T-helper 9 cell (primary cell): ENCODE results near the gene IFT74.
"Not testable (repeated sequence)": the region's sequence is repeated elsewhere in the genome, so short reads cannot be mapped to it uniquely, and the experiment has no call there.

ENCODE experiments used
- DNase-seq: peaks from one replicate; pipeline ENCODE4 v3.0.0-alpha.2; 2020

IFT74 gene

DNA sequence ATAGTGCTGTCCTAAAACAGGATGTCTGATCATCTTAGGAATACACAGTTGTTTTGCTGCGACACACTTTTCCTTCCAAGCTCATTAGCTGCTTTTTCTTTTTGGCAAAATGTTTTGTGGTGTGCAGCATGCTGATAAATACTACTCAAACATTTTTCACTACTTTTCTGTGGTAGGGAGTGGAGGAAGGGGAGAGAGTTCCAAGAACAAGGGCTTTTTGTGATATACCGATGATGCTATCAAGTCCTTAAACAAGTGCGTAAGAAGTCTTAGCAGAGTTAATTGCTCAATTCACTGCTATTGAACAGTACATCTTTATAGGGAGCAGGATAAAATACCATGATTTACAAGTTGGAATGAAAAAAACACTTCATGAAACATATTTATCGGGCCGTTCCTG is 129.2 kb downstream of the IFT74 start:
- no peak for DNase-seq

DNA sequence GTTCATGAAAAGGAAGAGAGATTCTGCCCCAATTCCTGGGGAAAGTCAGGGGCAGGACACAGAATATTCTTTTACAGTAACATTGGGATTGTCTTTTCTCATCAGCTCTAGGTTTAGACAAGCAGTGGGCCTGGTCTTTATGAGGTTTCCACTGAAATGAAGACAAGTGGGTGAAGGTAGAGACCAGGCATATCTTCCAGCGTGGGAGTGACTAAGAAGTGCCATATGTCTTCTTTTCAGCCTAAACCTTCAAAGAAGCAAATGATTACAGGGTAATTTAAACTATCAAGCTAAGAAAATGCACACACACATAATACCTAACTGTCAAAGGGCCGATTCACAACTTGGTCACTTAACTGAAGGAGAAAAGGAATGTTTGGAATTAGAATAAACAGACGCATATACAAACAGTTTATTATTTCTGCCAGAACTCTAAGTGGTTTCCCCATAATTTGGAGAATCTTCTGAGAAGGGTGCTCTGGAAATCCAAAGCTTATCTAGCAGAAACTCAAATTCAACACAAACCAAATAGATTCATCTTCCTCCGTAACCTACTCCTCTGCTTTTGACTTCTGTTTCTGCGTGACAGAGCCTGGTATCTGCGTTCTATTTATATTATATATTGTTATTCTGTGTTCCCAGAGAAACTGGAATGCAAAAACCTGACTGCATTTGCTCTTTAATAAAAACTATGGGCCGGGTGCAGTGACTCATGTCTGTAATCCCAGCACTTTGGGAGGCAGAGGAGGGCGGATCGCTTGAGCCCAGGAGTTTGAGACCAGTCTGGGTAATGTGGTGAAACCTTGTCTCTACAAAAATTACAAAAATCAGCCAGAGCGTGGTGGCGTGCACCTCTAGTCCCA is 130.8 kb downstream of the IFT74 start:
- no peak for DNase-seq

DNA sequence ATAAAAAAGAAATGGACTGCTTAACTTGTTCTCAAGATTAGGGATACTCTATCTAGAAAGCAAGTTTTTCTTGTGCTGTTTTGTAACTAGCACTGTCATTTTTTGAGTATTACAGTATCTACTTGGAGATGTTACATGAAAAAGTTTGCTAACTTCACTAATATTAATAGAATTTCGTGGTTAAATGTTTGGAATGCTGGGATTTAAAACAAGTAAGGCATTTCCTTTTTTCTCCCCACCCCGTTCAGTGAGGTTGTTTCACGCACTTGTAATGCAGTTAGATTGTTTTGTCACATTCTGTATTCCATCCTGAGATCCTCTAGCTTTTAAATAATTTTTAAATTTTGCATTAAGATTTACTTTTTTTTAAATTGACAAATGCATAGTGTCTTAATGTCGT is 132.8 kb downstream of the IFT74 start:
- no peak for DNase-seq

DNA sequence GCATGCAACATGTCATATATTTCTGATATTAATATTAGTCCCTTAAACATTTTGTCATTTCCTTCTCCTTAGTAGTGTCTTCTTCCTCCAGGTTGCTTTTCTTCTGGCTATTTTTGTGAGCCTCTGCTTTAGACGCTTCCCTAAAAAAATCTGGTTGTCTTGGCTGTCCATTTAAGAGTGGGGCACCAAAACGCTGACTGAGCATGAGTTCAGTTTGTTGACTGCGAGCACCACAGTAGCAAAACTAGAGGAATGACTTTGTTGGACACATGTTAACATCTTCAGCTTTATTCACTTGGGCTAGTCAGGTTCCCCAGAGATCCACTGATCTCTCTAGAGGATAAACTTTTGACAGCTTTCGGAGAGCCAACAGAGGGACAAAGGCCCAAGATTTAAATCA is 133.5 kb downstream of the IFT74 start:
- DNase-seq: no peak

DNA sequence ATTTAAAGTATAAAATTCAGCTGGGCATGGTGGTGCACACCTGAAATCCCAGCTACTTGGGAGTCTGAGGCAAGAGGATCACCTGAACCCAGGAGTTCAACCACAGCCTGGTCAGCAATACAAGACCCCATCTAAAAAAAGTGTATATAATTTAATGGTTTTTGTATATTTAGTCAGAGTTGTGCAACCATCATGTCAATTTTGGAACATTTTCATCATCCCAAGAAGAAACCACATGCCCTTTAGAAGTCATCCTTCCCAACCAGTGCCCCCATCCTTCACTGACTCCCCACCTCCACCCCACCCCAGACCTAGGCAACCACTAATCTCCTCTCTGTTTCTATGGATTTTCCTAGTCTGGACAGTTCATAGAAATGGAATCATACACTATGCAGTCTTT is 134.0 kb downstream of the IFT74 start:
- no peak for DNase-seq

DNA sequence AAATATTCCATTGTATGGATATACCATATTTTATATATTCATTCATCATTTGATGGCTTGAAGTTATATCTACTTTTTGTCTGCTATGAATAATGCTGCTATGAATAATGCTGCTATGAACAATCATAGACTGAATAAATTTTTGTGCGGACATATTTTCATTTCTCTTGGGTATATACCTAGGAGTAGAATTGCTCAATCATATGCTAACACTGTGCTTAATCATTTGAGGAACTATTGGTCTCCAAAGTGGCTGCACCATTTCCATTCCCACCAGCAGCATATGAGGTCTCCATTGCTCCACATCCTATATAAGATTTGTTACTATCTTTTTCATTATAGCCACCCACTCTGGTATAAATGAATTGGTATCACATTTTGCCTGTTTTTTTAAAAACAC is 134.5 kb downstream of the IFT74 start:
- no peak for DNase-seq

DNA sequence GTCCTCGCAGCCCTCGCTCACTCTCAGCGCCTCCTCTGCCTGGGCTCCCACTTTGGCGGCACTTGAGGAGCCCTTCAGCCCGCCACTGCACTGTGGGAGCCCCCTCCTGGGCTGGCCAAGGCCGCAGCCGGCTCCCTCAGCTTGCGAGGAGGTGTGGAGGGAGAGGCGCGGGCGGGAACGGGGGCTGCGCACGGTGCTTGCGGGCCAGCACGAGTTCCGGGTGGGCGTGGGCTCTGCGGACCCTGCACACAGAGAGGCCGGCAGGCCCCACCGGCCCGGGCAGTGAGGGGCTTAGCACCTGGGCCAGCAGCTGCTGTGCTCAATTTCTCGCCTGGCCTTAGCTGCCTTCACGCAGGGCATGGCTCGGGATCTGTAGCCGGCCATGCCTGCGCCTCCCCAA is 136.3 kb downstream of the IFT74 start:
- DNase-seq: not testable (repeated sequence)

DNA sequence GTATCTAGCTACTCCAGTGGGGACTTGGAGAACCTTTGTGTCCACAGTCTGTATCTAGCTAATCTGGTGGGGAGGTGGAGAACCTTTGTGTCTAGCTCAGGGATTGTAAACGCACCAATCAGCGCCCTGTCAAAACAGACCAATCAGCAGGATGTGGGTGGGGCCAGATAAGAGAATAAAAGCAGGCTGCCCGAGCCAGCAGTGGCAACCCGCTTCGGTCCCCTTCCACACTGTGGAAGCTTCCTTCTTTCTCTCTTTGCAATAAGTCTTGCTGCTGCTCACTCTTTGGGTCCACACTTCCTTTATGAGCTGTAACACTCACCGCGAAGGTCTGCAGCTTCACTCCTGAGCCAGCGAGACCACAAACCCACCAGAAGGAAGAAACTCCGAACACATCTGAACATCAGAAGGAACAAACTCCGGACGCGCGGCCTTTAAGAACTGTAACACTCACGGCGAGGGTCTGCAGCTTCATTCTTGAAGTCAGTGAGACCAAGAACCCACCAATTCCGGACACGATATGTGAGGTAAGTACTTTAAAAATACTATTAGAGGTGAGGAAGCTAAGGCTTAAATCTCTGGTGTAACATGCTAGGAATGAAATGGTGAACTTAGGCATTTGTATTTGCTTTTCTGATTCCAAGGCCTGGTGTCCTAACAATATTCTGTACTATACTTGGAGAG is 137.3 kb downstream of the IFT74 start:
- DNase-seq: not testable (repeated sequence)

DNA sequence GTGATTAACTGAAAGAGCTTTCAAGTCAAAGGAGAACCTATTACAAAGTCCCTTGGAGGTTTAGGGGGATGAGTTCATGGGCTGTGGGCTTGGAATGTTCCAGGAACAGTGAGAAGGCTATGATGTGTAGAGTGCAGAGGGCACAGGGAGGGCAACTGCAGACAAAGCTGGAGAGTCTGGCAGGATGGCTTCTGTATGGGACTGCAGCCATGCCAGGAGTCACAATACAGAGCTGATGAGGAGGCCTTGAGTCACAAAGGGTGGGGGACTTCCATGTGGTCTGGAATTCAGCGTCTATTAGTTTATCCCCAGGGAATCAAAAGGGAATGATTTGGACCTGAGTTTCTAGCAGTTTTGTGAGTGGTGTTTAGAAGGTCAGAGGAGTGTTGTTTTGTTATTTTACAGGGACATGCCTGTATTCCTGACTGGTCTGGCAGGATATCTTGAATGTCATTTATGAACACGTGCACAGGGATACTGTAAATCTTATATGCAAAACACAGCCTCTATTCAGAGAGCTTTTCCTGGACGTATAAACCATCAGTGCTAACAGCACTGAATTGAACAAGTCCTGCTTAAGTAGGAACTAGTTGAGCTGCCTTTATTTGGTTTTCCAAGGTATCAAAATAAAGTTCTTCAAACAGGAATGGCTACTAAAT is 138.6 kb downstream of the IFT74 start:
- DNase-seq: no peak

DNA sequence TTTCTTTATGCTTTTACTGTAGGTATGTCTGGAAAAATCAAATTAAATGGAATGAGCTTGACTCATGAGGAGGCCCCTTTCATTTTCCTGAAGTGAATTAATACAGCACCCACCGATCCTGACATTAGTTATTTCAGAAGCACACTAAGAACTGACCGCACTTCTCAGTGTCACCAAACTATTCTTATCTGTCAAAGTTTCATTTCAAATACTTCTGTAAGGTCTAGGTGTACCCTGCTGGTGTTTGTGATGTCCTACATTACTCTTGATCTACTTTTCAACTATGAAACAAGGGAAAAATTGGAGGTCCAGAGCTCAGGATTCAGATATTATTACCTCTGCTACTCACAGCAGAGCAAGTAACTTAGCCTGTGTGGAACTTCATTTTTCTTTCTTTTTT is 151.0 kb downstream of the IFT74 start:
- no peak for DNase-seq

DNA sequence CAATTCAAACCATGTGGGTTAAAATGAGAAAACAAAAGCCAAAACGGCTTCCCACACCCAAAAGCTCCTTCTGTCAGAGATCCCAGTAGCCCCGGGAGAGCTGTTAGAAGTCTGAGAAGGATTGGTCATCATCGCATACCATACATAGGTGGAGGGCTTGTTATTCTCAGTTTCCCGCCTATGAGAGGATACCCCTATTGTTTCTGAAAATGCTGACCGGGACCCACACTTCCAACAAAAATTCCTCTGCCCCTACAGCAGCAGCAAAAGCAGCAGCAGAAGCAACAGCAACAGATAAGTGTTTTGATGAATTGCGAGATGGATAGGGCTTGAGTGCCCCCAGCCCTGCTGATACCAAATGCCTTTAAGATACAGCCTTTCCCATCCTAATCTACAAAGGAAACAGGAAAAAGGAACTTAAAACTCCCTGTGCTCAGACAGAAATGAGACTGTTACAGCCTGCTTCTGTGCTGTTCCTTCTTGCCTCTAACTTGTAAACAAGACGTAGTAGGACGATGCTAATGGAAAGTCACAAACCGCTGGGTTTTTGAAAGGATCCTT is 152.8 kb downstream of the IFT74 start, which contains the start of gene TEK:
Gene TEK (plus strand): TSS at position 245 of the 561 bp plus-strand sequence. CDS start 366 bp downstream, outside the sequence.
- DNase-seq: no peak

DNA sequence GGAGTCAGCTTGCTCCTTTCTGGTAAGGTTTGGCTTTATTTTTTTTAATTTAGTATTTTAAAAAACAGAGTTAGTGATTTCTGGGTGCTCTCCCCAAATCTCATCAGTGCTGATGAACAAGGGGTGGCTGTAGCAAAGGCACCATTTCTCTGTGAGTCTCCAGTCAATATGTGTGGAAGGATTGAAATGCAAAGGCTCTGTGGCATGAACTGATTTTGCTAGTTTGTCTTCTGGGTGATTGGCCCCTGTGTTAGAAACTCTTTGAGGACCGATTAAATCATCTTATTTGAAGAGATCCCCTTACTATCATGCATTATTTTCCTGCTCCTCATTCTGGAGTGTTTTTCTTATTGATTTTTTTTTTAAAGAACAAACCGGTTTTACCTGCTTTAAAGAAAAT is 153.4 kb downstream of the IFT74 start:
- no peak for DNase-seq

DNA sequence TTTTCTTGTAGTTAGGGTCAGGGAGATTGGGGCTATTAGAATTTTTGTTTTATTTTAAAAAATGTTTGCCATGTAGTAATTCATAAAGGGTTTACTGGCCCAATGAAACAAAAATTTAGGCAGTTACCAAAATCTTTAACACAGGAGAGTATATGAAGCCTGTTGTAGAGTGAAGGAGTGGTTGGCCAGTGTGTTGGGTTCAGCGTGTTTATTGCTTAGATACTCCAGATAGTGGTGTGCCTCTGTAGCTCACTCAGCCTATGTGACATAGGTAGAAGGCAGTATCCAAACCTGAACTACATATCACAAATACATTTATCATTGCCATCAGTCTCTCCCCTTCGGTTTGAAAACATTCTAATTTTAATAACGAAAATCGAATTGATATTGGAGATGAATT is 154.0 kb downstream of the IFT74 start:
- no peak for DNase-seq

DNA sequence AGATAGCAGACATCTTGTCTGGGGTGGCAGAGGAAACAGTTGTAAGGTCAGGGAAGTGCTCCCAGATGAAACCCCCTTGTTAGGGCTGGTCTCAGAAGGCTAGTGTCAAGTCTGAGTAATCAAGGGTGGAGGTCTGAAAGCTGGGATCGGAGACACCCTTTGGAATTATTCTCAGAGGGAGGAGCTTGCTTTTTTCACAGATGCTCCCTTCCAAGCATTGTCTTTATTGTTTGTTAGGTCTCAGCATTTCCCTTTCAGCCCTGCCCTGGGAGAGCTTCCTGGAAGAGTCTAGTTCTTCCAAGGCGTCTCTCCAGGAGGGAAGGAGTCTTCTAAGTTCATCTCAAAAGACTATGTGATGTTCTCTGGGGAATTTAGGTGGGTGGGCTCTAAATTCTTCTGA is 156.0 kb downstream of the IFT74 start:
- no peak for DNase-seq
